Measurements from ENCODE around the gene ZBTB5.
"Not testable (repeated sequence)": the region's sequence is repeated elsewhere in the genome, so short reads cannot be mapped to it uniquely, and the experiment has no call there.

ZBTB5 gene

DNA sequence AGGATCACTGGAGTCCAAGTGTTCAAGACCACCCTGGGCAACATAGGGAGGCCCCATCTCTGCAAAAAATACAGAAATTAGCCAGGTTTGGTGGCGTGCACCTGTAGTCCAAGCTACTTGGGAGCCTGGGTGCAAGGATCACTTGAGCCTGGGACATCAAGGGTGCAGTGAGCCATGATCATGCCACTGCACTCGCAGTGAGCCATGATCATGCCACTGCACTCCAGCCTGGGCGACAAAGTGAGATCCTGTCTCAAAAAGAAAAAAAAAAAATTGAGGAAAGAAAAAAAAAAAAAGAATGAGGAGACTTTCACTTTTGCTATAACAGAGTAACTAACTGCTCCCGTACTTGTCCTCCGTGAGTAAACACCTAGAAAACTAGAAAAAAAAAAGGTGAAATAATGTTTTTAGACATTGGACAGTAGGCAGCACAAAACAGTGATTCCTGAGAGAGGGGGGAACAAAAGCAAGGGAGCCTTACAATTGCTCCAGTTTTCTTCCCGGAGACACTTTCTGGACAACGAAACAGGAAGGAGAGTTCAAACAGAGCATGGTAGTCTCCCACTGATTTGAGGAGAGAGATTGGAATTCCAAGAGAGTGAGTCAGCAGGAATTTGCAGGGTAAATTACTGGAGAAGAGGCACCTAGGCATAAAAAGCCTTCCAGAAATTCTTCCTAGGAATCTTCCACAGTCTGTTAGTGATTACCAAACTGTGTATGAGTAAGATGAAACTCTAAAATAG, 6.9 kb upstream of the ZBTB5 start:
- Histone ChIP-seq H3K4me1 (ENCODE audit: insufficient read depth, insufficient read length) (peaks cover 3% of the 10 kb centered on the region), H3K9ac (ENCODE audit: insufficient read length, low read depth) (peak overlapping the region; percentile 66), H3K36me3 (ENCODE audit: insufficient read depth, insufficient read length, low read length) (no peaks in the 10 kb centered on the region), H3K4me3 (ENCODE audit: insufficient read length, low read depth) (no peak overlapping the region), H3K27me3 (ENCODE audit: insufficient read depth, insufficient read length) (no peaks in the 10 kb centered on the region), H3K9me3 (ENCODE audit: insufficient read depth, low read length) (peaks cover 19% of the 10 kb centered on the region)
- DNase-seq (ENCODE audit: low read depth, low spot score): peak; percentile 94
- TF ChIP-seq SUZ12 (IDR thresholded peaks at IDR 0.05; ENCODE audit: extremely low read depth, insufficient read depth, insufficient read length) (no peak), ZNF274 (IDR thresholded peaks at IDR 0.05; ENCODE audit: low read depth, low read length) (no peak), YY1 (IDR thresholded peaks at IDR 0.05; ENCODE audit: insufficient read depth, insufficient read length) (no peak)

DNA sequence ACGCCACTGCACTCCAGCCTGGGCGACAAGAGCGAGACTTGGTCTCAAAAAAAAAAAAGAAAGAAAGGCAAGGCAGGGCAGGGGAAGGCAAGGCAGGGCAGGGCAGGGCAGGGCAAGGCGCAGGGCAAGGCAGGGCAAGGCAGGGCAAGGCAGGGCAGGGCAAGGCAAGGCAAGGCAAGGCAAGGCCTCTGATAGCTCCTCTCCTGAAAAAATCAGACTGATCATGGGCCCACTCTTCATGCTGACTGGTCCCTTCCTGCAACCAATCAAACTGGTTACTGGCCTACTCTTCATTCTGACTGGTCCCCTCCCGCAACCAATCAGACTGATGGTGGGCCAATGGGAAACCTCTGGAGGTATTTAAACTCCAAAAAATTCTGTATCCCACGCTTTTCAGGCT, 3.4 kb upstream of the ZBTB5 start:
- peaks cover under 1% of the 10 kb centered on the region for H3K36me3 ChIP-seq (ENCODE audit: insufficient read depth, insufficient read length, low read length)
- TF ChIP-seq SUZ12 (IDR thresholded peaks at IDR 0.05; ENCODE audit: extremely low read depth, insufficient read depth, insufficient read length) (no peak), ZNF274 (IDR thresholded peaks at IDR 0.05; ENCODE audit: low read depth, low read length) (no peak), YY1 (IDR thresholded peaks at IDR 0.05; ENCODE audit: insufficient read depth, insufficient read length) (no peak)
- H3K4me1 ChIP-seq (ENCODE audit: insufficient read depth, insufficient read length): peaks cover 3% of the 10 kb centered on the region
- H3K9me3 ChIP-seq (ENCODE audit: insufficient read depth, low read length): no peaks in the 10 kb centered on the region
- DNase-seq (ENCODE audit: low read depth, low spot score): no peak
- H3K27me3 ChIP-seq (ENCODE audit: insufficient read depth, insufficient read length): no peaks in the 10 kb centered on the region
- H3K4me3 ChIP-seq (ENCODE audit: insufficient read length, low read depth): no peak overlapping the region
- H3K9ac ChIP-seq (ENCODE audit: insufficient read length, low read depth): no peak overlapping the region

DNA sequence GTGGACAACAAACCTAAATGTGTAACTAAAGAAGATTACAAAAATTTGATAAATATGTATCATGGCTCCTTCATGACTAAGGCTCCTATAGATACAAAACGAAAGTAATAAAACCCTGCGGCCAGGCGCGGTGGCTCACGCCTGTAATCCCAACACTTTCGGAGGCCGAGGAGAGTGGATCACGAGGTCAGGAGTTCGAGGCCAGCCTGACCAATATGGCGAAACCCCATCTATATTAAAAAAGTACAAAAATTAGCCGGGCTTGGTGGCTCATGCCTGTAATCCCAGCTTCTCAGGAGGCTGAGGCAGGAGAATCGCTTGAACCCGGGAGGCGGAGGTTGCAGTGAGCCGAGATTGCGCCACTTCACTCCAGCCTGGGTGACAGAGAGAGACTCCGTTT, 2.3 kb upstream of the ZBTB5 start:
- not testable (repeated sequence) for H3K27me3 ChIP-seq (ENCODE audit: insufficient read depth, insufficient read length); H3K9ac ChIP-seq (ENCODE audit: insufficient read length, low read depth); H3K36me3 ChIP-seq (ENCODE audit: insufficient read depth, insufficient read length, low read length); DNase-seq (ENCODE audit: low read depth, low spot score); H3K9me3 ChIP-seq (ENCODE audit: insufficient read depth, low read length); H3K4me1 ChIP-seq (ENCODE audit: insufficient read depth, insufficient read length)
- H3K4me3 ChIP-seq (ENCODE audit: insufficient read length, low read depth): peak overlapping the region; percentile 91

DNA sequence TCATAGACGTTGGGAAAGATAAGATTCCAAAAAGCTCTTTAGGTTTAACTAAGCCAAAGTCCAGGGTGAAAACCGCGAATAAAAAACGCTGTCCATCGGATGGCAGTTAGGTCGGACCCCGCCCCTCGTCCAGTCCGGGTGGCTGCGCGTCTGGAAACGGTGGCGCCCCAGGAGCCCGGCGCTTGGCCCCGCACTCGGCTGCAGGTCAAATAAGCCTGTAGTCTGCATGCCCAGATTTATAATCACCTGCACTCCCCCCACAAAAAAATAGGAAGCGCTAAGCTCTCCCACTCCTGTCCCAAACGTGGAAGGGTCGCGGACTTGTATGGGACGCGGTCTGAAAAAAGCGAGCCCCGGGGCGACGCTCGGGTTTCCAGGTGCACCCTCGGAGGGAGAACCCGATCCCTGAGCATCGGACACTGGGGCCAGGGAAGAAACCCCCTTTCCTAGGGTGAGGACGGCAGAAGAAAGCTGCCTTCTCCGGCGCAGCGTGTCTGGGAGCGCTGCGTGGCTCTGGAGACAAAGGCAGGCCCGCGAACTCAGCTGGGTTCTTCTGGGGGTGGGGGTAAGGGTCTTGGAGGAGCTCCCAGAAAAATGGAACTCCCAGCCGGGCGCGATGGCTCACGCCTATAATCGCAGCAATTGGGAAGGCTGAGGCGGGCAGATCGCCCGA, 923 bp upstream of the ZBTB5 start:
- Histone ChIP-seq H3K9ac (ENCODE audit: insufficient read length, low read depth) (peak overlapping the region; percentile 98), H3K27me3 (ENCODE audit: insufficient read depth, insufficient read length) (no peaks in the 10 kb centered on the region), H3K4me3 (ENCODE audit: insufficient read length, low read depth) (peak overlapping the region; percentile 91), H3K4me1 (ENCODE audit: insufficient read depth, insufficient read length) (peaks cover 3% of the 10 kb centered on the region), H3K36me3 (ENCODE audit: insufficient read depth, insufficient read length, low read length) (peaks cover 11% of the 10 kb centered on the region), H3K9me3 (ENCODE audit: insufficient read depth, low read length) (no peaks in the 10 kb centered on the region)
- DNase-seq (ENCODE audit: low read depth, low spot score): peak; percentile 83
- TF ChIP-seq YY1 (IDR thresholded peaks at IDR 0.05; ENCODE audit: insufficient read depth, insufficient read length) (no peak), SUZ12 (IDR thresholded peaks at IDR 0.05; ENCODE audit: extremely low read depth, insufficient read depth, insufficient read length) (no peak), ZNF274 (IDR thresholded peaks at IDR 0.05; ENCODE audit: low read depth, low read length) (no peak)

DNA sequence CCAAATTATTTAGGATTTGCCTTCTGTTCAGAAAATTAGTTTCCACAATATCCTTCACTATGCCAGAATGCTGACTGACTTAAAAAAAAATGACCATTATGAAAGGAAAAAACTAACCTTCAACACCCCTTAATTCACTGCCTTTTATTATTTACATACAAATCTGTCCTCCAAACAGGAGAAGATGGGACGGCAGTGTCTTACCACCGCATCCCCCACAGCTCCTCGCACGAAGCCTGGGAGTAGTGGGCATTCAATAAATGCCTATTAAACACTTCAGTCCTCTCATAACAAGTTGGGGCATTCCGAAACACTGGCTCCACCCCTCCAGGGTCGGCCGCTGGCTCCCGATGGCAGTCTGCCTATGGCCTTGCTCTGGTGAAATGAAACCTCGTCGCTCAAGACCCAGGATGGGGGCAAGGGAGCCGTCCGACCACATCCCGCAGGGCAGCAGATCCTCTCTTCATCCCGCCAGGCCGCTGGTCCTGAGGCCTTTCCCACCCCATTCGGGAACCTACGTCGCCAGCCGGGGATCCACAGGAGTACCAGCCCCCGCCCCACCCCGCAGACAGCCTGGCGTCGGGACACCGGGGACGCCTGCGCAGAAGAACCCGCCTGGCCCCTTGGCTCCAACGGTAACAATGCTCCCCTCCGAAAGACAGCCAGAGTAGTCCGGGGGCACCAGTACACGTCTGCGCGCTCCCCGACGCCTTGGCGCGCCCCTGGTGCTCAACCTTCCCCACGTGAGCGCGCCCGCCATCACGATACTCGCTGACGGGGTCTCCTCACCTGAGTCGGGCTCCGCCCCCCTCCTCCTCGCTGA, 613 bp downstream of the ZBTB5 start:
- DNase-seq (ENCODE audit: low read depth, low spot score): no peak

DNA sequence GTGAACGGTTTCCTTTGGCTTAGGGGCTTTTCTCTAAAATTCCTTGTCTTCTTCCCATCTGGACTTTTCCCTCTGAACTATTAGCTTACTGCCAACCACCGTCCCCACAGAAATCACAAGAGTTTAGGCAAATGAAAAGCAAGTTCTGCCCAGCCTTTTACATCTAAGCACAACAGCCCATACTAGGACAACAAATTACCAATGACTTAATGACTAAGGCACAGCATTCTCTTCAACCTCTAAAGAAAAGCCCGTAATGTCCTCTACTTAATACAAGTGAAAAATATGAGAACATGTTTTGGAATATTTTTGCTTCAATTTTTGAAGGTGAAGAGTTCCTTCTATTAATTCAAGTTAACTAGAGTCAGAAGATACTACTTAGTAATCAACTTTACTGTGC, 1.2 kb downstream of the ZBTB5 start:
- TF ChIP-seq SUZ12 (IDR thresholded peaks at IDR 0.05; ENCODE audit: extremely low read depth, insufficient read depth, insufficient read length) (no peak), ZNF274 (IDR thresholded peaks at IDR 0.05; ENCODE audit: low read depth, low read length) (no peak), YY1 (IDR thresholded peaks at IDR 0.05; ENCODE audit: insufficient read depth, insufficient read length) (no peak)
- peaks cover 3% of the 10 kb centered on the region for H3K4me1 ChIP-seq (ENCODE audit: insufficient read depth, insufficient read length)
- H3K4me3 ChIP-seq (ENCODE audit: insufficient read length, low read depth): peak overlapping the region; percentile 86
- H3K9me3 ChIP-seq (ENCODE audit: insufficient read depth, low read length): no peaks in the 10 kb centered on the region
- H3K27me3 ChIP-seq (ENCODE audit: insufficient read depth, insufficient read length): no peaks in the 10 kb centered on the region
- H3K9ac ChIP-seq (ENCODE audit: insufficient read length, low read depth): peak overlapping the region; percentile 98
- no peak for DNase-seq (ENCODE audit: low read depth, low spot score)
- peaks cover 11% of the 10 kb centered on the region for H3K36me3 ChIP-seq (ENCODE audit: insufficient read depth, insufficient read length, low read length)

More for the DNA sequence above, 613 bp downstream of the ZBTB5 start:
- Histone ChIP-seq H3K36me3 (ENCODE audit: insufficient read depth, insufficient read length, low read length) (peaks cover 11% of the 10 kb centered on the region), H3K27me3 (ENCODE audit: insufficient read depth, insufficient read length) (no peaks in the 10 kb centered on the region), H3K9ac (ENCODE audit: insufficient read length, low read depth) (peak overlapping the region; percentile 98), H3K9me3 (ENCODE audit: insufficient read depth, low read length) (no peaks in the 10 kb centered on the region), H3K4me3 (ENCODE audit: insufficient read length, low read depth) (peak overlapping the region; percentile 86), H3K4me1 (ENCODE audit: insufficient read depth, insufficient read length) (peaks cover 3% of the 10 kb centered on the region)
- TF ChIP-seq SUZ12 (IDR thresholded peaks at IDR 0.05; ENCODE audit: extremely low read depth, insufficient read depth, insufficient read length) (no peak), YY1 (IDR thresholded peaks at IDR 0.05; ENCODE audit: insufficient read depth, insufficient read length) (no peak), ZNF274 (IDR thresholded peaks at IDR 0.05; ENCODE audit: low read depth, low read length) (no peak)

DNA sequence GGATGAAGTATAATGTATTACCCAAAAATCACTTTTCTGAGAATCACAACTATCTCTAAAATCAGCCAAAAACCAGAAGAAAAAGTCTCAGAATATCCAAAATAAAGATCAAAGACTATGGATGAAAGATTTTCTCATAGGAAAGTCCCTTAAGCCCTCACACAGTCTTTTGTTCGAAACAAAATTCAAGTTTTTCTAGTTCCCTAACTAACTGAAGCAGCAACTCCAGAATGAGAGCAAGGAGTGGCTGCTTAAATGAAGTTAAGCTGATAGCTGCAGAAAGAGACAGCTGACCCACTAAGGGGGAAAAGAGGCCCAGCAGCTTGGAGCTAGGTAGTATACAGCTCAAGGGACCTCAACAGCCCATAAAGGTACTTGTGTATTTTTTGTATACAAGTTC, 8.4 kb downstream of the ZBTB5 start:
- peaks cover 3% of the 10 kb centered on the region; the same call in 1 of the 2 replicates for H3K9me3 ChIP-seq (ENCODE audit: insufficient read depth, low read length)
- H3K4me1 ChIP-seq (ENCODE audit: insufficient read depth, insufficient read length): peaks cover 3% of the 10 kb centered on the region
- no peak for TF ChIP-seq YY1 (IDR thresholded peaks at IDR 0.05; ENCODE audit: insufficient read depth, insufficient read length)
- TF ChIP-seq SUZ12 (IDR thresholded peaks at IDR 0.05; ENCODE audit: extremely low read depth, insufficient read depth, insufficient read length): no peak
- TF ChIP-seq ZNF274 (IDR thresholded peaks at IDR 0.05; ENCODE audit: low read depth, low read length): no peak
- H3K4me3 ChIP-seq (ENCODE audit: insufficient read length, low read depth): no peak overlapping the region
- H3K27me3 ChIP-seq (ENCODE audit: insufficient read depth, insufficient read length): no peaks in the 10 kb centered on the region
- H3K36me3 ChIP-seq (ENCODE audit: insufficient read depth, insufficient read length, low read length): peaks cover 21% of the 10 kb centered on the region
- H3K9ac ChIP-seq (ENCODE audit: insufficient read length, low read depth): no peak overlapping the region
- no peak for DNase-seq (ENCODE audit: low read depth, low spot score)
